ENCODE measurements around the gene CHRNA7.
"Not testable (repeated sequence)": the region's sequence is repeated elsewhere in the genome, so short reads cannot be mapped to it uniquely, and the experiment has no call there.

Gene CHRNA7

DNA sequence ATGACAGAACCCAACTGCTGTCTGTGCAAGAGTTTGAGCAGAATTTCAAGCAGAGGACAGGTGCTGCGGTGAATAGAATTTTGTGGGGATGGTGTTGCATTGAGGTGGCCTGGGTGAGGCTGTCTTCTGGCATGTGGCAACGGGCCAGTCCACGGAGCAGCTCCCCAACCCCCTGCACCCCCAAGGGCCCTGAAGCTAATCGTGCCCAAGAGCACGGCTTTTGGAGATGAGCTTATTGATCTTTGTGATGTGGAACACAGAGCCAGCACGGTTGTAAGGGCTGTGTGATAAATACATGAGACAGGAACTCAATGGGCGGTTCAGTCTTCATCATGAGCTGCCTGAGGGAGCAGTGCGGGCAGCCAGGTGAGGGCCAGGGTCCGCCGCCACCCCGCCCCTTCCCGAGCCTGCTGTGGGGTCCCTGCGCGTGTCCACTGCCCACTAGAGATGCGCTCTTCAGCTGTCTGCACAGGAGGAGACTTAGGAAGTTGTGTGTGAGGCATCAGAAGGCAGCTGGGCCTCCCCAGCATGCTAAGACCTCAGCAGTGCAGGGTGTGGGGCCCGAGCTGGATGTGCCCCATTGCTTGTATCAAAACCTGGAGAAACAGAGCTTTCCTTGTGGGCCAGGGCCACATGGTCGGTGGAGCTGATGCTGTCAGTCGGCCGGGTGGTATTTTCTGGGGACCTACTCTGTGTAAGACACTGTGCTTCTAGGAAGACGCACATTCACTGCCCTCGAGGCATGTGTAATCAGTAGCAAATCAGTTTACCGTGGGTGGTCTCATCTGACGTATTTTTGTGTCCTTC lies 90.5 kb downstream of the CHRNA7 start:
- DNase-seq: no peak

DNA sequence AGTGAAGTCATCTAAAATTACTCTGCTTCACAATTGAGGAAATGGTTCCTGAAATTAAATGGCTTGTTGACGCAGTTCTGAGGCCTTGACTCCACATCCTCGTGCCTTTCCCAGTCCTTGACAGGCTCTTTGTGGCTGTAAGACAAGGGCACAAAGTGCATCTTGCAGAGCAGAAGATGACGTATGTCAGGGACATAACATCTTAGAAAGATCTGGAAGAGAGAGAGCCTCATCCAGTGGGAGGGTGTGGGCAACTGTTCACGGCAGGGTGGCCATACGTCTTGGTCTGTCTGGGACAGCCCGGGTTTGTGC lies 91.0 kb downstream of the CHRNA7 start:
- DNase-seq: no peak

DNA sequence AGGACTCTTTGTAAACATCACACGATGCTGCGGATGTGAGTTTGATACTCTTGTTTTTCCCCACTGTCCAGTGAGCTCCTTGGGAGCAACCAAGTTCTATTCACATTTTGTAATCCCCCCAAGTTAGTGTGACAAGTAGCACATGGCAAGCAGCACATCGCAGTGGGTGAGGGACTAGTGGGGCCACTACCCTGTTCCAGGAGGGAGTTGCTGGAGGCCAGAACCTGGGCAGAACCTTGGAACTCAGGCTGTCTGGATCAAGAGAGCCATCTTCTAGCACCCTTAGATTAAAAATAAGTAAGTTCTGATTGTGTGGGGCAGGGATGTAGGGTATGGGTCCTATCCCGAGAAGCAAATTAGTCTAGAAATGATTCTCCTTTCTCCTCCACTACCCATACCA lies 91.7 kb downstream of the CHRNA7 start:
- DNase-seq: no peak

DNA sequence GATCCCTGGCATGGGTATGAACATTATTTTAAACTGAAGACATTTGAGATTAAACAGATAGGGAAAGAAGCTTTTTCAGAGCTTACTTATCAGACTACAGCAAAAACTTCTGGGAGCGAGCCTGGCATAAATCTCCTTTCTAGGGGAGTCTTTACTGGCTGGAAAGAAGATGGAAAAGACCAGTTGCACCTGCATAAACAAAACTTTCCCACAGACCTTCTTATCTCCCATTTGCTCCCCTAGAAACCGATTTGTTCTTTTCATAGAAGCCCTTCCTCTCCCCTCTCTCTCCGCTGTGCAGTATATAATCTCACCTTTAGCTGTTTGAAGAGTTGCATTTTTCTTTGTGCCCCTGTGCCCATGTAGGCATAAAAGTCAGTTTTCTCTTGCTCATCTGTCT lies 93.2 kb downstream of the CHRNA7 start:
- no peak for DNase-seq

DNA sequence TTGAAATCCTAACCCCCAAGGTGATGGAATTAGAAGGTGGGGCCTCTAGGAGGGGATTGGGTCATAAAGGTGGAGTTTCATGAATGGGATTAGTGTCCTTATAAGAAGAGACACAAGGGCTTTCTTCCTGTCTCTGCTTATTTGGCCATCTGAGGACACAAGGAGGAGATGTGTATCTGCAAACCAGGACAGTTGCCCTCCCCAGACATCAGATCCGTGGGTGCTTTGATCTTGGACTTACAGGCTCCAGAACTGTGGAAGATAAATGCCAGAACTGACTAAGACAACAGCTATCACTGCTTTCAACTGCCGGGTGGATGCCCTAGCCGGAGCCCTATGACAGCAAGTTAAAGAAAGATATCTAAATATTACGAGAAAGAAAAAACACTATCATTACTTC lies 94.4 kb downstream of the CHRNA7 start:
- DNase-seq: no peak

DNA sequence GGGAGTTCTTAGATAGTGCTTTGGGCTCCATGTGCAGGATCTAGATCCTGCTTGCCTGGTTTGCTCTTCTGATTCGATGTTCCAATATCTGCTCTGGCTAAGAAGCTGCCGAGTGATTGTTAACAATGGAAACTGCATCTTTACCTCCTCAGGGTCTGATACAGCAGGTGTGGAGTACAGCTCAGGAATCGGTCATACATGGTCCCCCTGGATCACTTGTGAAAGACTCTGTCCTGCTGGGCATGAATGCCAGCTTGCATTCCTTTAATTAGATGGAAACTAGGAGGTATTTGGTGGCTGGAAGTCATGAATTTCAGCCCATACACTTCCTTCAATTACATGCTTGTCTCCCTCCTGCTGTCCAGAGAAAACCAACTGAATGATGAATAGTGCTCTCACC lies 95.3 kb downstream of the CHRNA7 start:
- DNase-seq: no peak

DNA sequence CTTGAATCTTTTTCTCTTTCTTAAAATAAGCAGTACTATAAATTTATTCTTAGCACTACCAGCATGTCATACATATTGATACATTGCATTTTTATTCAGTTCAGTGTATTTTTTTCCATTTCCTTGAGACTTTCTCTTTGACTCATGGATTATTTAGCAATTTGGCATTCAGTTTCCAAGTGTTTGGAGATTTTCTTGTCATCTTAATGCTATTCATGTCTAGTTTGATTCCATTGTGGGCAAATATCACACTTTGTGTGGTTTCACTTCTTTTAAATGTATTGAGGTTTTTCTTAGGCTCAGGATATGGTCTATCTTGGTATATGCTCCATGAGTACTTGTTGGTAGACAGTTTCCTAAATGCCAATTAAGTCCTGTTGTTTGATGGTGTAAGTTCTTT lies 99.5 kb downstream of the CHRNA7 start:
- no peak for DNase-seq

DNA sequence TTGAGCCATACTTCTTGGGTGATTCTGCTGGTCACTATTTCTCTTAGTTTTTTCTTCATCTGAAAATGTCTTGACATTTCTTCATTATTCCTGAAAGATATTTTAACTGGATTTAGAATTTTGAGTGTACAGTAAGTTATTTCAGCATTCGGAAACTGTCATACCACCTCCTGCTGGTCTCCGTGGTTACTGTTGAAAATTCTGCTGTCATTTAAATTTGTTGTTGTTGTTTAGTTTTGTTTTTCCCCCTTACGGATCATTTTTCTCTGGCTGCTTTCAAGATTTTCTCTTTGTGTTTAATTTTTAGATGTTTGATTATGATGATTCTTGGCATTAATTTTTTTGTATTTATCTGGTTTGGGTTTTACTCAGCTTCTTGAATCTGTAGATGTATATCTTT lies 100.5 kb downstream of the CHRNA7 start:
- DNase-seq: no peak

DNA sequence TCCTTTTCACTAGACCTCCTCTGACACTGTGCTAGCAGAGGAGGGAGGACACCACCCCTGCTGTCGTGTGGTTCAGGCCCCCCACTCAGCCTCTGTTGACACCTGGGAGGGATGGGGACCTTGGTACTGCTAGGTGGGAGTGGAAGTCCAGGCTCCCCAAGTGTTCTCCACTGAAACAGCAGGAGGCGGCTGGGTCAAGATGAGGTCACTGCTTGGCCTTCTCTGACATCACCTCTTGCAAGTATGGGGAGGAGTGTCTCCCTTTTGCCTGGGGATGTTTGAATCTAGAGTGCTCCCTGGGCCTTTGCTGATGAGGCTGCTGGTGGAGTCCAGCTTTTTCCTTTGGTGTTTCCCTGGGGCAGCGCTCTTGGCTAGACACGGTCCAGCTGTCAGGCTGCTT lies 101.5 kb downstream of the CHRNA7 start:
- no peak for DNase-seq

DNA sequence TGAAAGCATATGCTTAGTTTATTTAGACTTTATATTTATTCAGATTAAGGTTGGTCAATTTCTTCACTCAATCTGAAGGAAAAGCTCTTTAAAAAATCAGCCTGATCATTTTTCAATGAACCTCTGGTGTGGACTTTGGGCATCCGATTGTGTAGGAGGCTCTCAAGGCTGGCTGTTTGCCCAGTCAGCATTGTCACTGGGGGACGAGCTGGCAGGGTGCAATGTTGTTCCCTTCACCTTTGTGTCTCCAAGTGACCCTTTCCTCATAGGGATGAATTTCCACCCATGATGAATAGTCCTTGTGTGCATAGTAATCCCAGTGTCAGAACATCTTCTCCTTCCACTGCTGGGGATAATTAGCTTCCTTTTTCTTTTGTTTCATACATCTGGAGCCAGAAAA lies 102.5 kb downstream of the CHRNA7 start:
- DNase-seq: no peak

DNA sequence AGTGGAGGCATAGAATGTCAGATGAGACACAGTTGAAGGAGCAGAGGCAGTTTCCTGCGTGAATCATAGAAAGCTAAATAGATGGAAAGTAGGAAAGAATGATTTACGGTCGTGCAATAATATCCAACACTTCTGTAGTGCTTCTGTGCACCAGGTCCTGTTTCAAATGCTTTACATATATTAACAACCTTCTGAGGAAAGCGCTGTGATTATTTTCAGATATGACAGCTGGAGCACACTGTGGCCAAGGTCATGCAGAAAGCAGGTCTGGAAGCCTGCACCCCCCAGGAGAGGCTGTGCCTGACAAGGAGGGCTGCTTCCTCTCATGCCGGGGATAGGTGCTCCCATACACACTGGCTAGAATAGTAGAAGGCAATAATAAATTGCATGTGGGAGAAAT lies 104.5 kb downstream of the CHRNA7 start:
- no peak for DNase-seq

DNA sequence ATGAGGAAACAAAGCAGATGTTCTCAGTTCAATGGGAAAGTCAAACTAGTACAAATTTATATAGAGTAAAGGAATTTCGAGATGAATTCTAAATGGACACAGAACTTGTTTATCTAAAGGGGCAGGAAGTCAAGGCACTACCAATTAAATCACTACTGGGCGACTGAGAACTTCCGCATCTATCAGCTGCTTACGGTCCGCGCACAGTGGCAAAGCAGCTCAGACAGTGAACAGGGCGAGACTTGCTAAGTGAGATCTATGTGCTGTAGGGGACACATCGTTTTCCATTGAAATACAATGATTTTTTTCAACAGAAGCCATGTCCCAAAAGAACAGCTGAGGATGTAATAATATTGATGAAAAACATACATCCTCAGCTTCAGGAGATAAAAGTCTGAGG lies 105.0 kb downstream of the CHRNA7 start:
- DNase-seq: no peak

DNA sequence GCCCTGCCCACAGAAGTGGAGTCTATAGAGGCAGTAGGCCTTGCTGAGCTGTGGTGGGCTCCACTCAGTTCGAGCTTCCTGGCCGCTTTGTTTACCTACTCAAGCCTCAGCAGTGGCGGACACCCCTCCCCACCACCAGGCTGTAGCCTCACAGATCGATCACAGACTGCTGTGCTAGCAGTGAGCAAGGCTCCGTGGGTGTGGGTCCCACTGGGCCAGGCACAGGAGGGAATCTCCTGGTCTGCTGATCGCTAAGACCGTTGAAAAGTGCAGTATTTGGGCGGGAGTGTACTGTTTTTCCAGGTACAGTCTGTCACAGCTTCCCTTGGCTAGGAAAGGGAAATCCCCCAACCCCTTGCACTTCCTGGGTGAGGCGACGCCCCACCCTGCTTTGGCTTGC lies 115.2 kb downstream of the CHRNA7 start:
- DNase-seq: not testable (repeated sequence)

DNA sequence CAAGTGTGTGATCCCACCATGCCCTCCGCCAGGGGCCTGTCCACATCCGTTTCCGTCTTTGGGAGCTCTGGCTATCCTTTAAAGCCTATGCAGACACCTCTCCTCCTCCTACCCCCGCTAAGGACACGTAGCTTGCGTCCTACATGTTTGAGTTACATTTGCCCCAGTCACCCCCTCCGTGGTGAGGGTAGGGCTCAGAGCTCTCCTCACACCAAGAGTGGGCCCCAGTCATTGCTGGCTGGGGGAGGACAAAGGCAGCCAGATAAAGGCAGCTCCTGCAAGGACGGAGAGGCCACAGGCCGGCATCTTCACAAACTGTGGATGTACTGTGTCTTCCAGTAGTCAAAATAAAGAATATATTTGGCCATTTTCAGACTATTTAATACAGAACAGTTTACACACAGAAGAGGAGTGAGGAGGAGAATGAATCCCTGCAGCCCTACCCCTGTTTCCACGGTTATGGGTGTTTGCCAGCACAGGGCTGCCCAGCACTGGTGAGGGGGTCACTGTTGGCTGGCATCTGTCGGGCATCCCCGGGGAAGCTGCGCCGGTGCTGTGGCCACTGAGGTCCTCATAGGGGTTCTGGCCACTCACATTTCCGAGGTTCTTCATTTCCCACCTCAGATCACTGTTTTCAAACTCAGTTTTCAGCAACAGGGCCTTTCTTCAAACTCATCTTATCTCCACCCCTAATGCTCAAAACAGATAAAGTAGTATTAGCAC lies 118.7 kb downstream of the CHRNA7 start:
- DNase-seq: no peak

DNA sequence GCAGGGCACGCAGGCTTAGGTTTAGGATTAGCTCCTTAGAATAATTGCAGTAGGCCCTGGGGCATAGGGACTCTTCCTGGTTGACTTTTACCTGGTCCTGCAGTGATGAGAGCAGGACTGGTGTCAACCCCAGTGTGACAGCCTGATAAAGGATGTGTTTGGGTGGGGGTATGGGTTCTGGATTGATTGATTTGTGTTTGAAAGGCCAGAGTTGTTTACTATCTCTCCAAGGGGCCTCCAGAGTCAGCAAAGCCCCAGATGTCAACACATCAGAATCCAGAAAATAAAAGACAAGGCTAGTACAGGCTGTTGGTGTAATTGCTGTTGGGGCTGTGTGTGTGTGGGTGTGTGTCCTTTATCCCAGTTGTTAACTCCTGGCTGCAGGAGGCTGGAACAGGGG lies 122.3 kb downstream of the CHRNA7 start:
- DNase-seq: no peak

DNA sequence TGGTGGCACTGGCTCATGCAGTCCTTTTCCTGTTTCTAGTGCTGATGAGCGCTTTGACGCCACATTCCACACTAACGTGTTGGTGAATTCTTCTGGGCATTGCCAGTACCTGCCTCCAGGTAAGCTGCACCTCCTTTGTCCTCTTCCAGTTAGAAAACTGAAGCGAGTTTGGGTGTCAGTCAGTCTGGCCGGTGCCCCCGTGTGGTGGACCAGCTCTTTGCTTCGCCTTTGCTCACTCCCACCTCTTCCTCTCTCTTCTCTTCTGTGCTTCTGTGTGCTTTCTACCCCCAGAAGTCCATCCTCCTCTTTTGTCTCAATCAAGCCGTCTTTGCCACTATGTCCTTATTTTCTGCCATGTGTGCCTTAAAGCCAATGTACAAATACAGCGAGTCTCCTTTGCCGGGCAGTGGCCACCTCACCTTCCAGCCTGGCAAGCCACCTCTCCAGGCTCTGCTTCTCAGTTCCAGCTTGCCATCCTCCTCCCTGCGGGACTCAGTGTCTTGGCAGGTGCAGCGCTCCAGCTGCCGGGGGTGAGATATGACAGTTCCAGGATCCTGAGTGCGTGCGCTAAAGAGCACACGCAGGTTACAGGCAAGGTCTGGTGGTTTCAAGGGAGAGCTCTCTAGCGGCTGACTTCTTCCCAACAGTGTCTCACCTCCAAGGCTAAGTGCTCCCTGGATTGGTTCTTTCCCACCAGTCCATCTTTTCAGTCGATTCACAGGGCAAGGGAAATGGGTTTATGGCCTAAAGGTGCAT lies 123.7 kb downstream of the CHRNA7 start:
- not testable (repeated sequence) for DNase-seq

DNA sequence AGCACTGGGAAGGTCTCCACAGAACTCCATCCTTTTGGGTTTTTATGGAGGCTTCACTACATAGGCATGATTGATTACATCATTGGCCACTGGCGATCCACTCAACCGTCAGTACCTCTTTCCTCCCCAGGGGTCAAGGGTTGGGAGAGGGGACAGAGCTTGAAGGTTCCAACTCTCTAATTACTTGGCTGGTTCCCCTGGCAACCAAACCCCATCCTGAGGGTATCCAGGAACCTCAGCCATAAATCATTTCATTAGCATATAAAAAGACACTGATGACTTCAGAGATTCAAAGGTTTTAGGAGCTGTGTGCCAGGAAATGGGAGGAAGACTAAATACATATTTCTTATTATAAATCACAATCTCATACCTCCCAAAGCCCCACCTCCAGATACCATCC lies 131.8 kb downstream of the CHRNA7 start:
- not testable (repeated sequence) for DNase-seq

DNA sequence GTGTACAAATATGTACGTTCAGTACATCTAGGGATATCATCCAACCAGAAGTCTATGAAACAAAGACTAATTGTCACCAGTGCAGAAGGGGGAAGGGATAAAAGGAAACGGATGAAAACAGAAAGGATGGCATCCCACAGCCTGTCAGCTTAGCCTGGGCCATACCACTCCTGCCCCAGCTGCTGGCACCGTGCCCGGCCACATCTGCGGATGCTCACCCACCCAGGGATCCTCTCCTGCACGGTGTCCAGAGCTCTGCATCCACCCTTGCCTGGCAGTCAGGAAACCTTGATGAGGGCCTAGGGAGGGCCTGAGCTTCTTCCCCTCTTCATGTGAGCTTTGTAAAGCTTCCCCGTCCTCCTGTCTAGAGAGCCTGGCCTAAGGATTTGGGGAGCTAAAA lies 133.8 kb downstream of the CHRNA7 start:
- not testable (repeated sequence) for DNase-seq

DNA sequence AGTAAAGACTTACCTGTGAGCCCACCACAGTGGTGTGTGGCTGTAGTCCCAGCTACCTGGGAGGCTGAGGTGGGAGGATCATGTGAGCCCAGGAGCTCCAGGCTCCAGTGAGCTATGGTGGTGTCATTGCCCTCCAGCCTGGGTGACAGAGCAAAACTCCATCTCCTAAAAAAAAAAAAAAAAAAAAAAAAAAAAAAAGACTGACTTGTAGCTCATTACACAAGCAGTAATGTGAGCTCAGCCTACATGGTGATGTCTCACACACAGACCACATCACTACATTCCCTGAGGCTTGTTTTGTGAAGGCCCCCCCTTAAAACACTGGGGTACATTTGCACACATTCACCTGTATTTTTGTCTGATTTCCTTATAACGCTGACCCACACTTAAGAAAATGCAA lies 134.4 kb downstream of the CHRNA7 start:
- not testable (repeated sequence) for DNase-seq

DNA sequence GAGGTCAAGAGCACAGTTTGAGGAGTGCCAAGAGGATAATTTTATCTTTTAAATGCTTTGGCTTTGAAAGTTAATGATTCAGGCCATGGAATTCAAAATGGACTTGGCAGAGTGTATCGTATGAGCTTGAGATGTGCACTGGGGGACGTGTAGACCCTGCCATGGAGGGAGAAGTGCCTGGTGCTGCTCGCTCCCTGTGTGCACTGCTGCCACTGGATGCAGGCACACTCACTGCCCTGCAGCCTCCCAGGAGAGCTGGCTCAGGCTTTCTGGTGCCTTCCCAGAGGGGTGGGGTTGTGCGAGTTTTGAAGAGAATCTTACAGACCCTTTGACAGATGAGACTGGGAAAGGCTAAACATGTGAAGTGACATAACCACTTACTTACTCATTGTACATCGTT lies 135.5 kb downstream of the CHRNA7 start:
- not testable (repeated sequence) for DNase-seq

DNA sequence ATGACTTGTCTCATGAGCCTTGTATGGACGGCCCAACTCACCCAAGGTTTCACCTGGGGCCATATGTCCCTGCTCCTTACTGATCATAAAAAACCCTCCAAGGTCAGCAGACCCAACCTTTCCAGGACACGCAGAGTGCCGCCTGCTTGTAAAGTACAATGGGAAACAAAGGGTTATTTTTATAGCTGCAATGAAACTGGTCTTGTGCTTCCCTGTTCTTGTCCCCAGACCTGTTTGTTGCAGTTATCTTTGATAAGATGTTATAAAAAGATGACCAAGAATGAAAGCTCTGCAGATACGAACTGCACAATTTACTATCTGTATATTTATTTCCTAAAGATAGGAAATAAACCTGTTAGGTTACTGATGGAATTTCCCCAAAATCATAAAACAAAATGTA lies 136.0 kb downstream of the CHRNA7 start:
- not testable (repeated sequence) for DNase-seq

DNA sequence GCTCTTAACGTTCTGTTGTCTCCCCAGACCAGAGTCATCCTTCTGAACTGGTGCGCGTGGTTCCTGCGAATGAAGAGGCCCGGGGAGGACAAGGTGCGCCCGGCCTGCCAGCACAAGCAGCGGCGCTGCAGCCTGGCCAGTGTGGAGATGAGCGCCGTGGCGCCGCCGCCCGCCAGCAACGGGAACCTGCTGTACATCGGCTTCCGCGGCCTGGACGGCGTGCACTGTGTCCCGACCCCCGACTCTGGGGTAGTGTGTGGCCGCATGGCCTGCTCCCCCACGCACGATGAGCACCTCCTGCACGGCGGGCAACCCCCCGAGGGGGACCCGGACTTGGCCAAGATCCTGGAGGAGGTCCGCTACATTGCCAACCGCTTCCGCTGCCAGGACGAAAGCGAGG lies 137.6 kb downstream of the CHRNA7 start:
- not testable (repeated sequence) for DNase-seq

DNA sequence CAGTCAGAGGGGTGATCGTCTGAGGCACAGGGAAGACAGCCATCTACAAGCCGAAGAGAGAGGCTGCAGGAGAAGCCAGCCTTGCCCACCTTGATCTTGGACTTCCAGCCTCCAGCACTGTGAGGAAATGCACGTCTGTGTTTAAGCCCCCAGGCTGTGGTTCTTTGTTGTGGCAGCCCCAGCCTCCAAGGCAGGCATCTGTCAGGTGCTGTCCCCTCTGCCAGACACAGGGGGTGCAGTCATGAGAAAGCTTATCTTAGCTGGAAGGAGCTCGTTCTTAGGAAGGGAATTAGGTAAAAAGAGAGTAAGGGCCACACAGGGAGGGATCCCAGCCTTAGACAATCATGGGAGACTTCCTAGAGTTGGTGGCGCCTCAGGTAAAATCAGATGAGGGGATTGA lies 150.3 kb downstream of the CHRNA7 start:
- DNase-seq: not testable (repeated sequence)

DNA sequence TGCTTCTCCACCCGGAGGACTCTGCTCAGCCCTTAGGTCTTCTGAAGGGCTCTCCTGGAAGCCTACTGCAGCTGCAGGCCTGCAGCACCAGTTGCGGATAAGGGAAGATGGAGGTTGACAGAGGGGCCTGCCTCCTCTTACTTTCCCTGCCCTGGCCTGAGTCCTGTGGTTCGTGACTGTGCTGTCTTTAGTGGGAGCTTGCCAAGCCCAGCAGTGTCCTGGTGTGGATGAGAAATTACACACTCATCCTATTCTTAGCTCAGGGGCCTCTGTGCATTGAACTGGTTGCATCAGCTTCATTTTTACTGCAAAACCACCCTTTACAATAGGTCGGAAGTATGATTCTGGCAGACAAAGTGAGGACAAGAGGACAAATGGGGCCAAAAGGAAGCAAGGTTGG lies 163.5 kb downstream of the CHRNA7 start:
- DNase-seq: not testable (repeated sequence)
